HG03039 (cell line): ENCODE results near the gene SH3RF3.

ENCODE experiments used
- ATAC-seq: cut with Tn5 transposase; IDR thresholded peaks from one replicate; pipeline ENCODE4 v1.9.1; 2021; ENCODE audit warnings: mild to moderate bottlenecking, moderate library complexity; ENCODE audit not compliant: unreplicated experiment

Gene SH3RF3

GRCh38 chr2:109128616-109129355, at the start of gene SH3RF3:
Gene SH3RF3 (plus strand): TSS chr2:109129205.
- no peak for ATAC-seq

GRCh38 chr2:109079590-109079989, 49.4 kb upstream of the SH3RF3 start:
- no peak for ATAC-seq

GRCh38 chr2:109080109-109080508, 48.9 kb upstream of the SH3RF3 start:
- ATAC-seq = no peak

GRCh38 chr2:109080757-109081156, 48.2 kb upstream of the SH3RF3 start:
- ATAC-seq = no peak

- ATAC-seq = no peak
These were observed 47.6 kb upstream of the SH3RF3 start for GRCh38 chr2:109081374-109081773.

- ATAC-seq = no peak
These were observed 45.2 kb upstream of the SH3RF3 start for GRCh38 chr2:109083771-109084170.

- no peak for ATAC-seq
These were observed 44.7 kb upstream of the SH3RF3 start for GRCh38 chr2:109084341-109084740.

- no peak for ATAC-seq
These were observed 42.9 kb upstream of the SH3RF3 start for GRCh38 chr2:109085912-109086742.

GRCh38 chr2:109086743-109087020, 42.3 kb upstream of the SH3RF3 start:
- no peak for ATAC-seq

- no peak for ATAC-seq
These were observed 41.8 kb upstream of the SH3RF3 start for GRCh38 chr2:109087055-109087663.

- no peak for ATAC-seq
These were observed 39.3 kb upstream of the SH3RF3 start for GRCh38 chr2:109089602-109090300.

GRCh38 chr2:109091526-109091925, 37.5 kb upstream of the SH3RF3 start:
- no peak for ATAC-seq

GRCh38 chr2:109094144-109094543, 34.9 kb upstream of the SH3RF3 start:
- ATAC-seq = no peak

- ATAC-seq = no peak
These were observed 30.6 kb upstream of the SH3RF3 start for GRCh38 chr2:109098251-109098920.

GRCh38 chr2:109098921-109099273, 30.1 kb upstream of the SH3RF3 start:
- ATAC-seq = no peak

- no peak for ATAC-seq
These were observed 26.3 kb upstream of the SH3RF3 start for GRCh38 chr2:109102588-109103233.

GRCh38 chr2:109105113-109105512, 23.9 kb upstream of the SH3RF3 start:
- no peak for ATAC-seq

GRCh38 chr2:109108740-109109139, 20.3 kb upstream of the SH3RF3 start:
- ATAC-seq = no peak

- ATAC-seq = no peak
These were observed 19.7 kb upstream of the SH3RF3 start for GRCh38 chr2:109109342-109109741.

- ATAC-seq = no peak
These were observed 18.8 kb upstream of the SH3RF3 start for GRCh38 chr2:109110170-109110569.
